NB4 (cell line): Measurements from ENCODE around the gene SLCO1B3.

Experiments
- POLR2A ChIP-seq: IDR thresholded peaks from 2 replicates; pipeline ENCODE4 v1.6.1; 2011; ENCODE audit warnings: mild to moderate bottlenecking; ENCODE audit not compliant: insufficient read length; ENCODE audit errors: extremely low read depth
- TF ChIP-seq, protein P1 (sequence below): IDR thresholded peaks from one replicate; pipeline ENCODE4 v1.5.1; 2012; ENCODE audit warnings: low read depth, low read length
- TF ChIP-seq, protein P2 (sequence below): IDR thresholded peaks from 2 replicates; pipeline ENCODE4 v1.6.1; 2011; ENCODE audit warnings: low read depth, low read length

DNA sequence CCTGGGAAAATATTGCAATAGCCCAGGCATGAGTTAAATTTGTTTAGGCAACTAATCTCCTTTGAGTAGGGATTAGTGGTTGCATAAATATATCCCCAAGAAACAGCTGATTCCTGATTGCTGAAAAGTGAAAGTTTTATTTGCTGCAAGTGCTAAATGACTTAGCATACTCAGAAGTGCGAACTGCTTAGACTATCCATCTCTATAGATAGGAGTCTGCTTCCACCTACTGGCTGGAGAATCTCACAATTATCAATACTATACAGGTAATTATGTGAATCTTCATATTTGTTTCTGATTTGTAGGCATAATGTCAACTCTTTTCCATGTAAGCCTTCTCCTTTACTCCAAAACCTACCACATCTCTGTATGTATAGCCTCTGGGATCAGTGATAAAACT, 12.0 kb upstream of the SLCO1B3 start:
- TF ChIP-seq, protein P1, sequence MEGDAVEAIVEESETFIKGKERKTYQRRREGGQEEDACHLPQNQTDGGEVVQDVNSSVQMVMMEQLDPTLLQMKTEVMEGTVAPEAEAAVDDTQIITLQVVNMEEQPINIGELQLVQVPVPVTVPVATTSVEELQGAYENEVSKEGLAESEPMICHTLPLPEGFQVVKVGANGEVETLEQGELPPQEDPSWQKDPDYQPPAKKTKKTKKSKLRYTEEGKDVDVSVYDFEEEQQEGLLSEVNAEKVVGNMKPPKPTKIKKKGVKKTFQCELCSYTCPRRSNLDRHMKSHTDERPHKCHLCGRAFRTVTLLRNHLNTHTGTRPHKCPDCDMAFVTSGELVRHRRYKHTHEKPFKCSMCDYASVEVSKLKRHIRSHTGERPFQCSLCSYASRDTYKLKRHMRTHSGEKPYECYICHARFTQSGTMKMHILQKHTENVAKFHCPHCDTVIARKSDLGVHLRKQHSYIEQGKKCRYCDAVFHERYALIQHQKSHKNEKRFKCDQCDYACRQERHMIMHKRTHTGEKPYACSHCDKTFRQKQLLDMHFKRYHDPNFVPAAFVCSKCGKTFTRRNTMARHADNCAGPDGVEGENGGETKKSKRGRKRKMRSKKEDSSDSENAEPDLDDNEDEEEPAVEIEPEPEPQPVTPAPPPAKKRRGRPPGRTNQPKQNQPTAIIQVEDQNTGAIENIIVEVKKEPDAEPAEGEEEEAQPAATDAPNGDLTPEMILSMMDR, result peak; percentile 7
- no peak for TF ChIP-seq POLR2A
- TF ChIP-seq, protein P2, sequence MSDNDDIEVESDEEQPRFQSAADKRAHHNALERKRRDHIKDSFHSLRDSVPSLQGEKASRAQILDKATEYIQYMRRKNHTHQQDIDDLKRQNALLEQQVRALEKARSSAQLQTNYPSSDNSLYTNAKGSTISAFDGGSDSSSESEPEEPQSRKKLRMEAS, result no peak
